Measurements from ENCODE around the gene HNRNPM.
A peak's percentile ranks its signal among the peaks of the same experiment; 100 is the strongest.

Gene HNRNPM

DNA sequence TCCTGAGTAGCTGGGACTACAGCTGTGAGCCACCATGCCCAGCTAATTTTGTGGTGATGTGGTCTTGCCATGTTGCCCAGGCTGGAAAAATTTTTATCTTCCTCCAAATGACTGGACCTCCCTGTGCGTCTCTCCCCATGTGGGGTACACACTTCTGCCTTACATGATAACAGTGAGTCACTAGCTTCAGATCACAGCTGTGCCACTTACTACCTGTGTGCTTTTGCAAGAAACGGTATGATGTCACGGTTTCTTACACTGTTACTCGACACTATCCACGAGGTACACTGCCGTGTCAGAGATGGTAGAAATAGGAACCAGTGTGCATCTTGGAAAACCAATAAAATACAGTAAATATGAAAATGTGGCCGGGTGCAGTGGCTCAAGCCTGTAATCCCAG lies 86.7 kb downstream of the HNRNPM start:
- TF ChIP-seq, protein P1, sequence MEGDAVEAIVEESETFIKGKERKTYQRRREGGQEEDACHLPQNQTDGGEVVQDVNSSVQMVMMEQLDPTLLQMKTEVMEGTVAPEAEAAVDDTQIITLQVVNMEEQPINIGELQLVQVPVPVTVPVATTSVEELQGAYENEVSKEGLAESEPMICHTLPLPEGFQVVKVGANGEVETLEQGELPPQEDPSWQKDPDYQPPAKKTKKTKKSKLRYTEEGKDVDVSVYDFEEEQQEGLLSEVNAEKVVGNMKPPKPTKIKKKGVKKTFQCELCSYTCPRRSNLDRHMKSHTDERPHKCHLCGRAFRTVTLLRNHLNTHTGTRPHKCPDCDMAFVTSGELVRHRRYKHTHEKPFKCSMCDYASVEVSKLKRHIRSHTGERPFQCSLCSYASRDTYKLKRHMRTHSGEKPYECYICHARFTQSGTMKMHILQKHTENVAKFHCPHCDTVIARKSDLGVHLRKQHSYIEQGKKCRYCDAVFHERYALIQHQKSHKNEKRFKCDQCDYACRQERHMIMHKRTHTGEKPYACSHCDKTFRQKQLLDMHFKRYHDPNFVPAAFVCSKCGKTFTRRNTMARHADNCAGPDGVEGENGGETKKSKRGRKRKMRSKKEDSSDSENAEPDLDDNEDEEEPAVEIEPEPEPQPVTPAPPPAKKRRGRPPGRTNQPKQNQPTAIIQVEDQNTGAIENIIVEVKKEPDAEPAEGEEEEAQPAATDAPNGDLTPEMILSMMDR (IDR thresholded peaks at IDR 0.05; ENCODE audit: unreplicated experiment in 3 of 3): no peak
- H3K27me3 Mint-ChIP-seq (ENCODE audit: low read depth): peaks cover 3% of the 10 kb centered on the region
- peaks cover 11% of the 10 kb centered on the region for H3K4me1 Mint-ChIP-seq
- no peak overlapping the region for H3K27ac Mint-ChIP-seq
- H3K9me3 Mint-ChIP-seq: no peaks in the 10 kb centered on the region
- peak overlapping the region in 2 of 3 experiments; percentile 45 to 61 for H3K4me3 Mint-ChIP-seq
- peaks cover 15% of the 10 kb centered on the region for H3K36me3 Mint-ChIP-seq (ENCODE audit: low read depth)

DNA sequence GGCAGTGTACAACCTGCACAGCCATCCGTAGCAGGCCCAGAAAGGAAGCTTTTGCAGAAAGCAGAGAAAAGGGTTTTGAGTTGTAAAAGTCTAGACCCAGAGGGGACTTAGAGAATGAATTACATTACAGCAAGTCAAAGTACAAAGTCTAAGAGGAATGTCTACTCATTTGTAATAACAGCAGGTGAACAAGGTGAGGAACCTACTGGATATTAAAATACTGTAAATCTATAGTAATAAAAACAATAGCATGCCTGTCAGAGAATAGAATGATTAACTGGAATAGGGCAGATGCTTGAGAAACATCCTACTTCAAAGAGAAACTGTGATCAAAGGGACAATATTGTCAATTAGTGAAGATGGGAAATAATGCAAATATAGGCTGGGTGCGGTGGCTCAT lies 87.5 kb downstream of the HNRNPM start:
- peak overlapping the region in 1 of 3 experiments; percentile 15 for H3K4me3 Mint-ChIP-seq
- TF ChIP-seq, protein P1 (IDR thresholded peaks at IDR 0.05; ENCODE audit: unreplicated experiment in 3 of 3): no peak
- peaks cover 15% of the 10 kb centered on the region for H3K36me3 Mint-ChIP-seq (ENCODE audit: low read depth)
- H3K27me3 Mint-ChIP-seq (ENCODE audit: low read depth): peaks cover 3% of the 10 kb centered on the region
- H3K27ac Mint-ChIP-seq: peak overlapping the region in 2 of 3 experiments; percentile 36 to 52
- no peaks in the 10 kb centered on the region for H3K9me3 Mint-ChIP-seq
- peaks cover 7% of the 10 kb centered on the region for H3K4me1 Mint-ChIP-seq

DNA sequence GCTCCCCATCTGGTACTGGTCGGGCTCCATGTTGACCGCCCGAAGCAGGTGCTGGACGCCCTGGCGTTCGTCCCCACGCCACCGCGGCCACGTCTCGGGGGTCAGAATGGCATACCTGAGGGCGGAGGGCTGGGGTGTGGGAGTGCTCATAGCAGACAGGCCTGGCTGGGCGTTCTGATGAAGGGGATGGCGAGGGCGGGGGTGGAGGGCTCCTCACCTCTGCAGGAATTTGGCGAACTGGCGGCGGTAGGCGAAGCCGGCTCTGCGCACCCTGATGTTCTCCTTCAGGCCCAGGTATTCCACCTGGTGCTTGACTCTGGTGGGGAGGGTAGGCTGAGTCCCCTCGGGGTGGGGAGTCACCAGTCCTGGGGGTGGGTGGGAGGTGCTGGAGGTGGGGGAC lies 91.5 kb downstream of the HNRNPM start:
- H3K9me3 Mint-ChIP-seq: no peaks in the 10 kb centered on the region

DNA sequence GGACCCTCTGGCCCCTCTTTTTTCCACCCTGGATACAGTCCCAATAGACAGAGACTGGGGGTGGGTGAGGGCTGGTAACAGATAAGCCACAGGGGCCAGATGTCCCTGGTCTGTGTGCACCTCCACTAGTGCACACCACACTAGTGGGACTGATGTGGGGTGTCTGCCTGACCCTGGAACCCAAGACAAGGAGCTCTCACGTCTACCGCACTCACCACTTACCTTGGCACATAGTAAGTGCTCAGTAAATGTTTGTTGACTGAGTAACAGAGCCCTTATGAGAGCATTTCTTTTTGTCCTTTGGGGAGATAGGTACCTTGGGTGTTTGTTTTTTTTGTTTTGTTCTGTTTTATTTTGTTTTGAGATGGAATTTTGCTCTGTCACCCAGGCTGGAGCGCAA lies 92.3 kb downstream of the HNRNPM start:
- Mint-ChIP-seq H3K4me1 (no peaks in the 10 kb centered on the region), H3K27ac (no peak overlapping the region), H3K27me3 (ENCODE audit: low read depth) (peaks cover 3% of the 10 kb centered on the region), H3K4me3 (no peak overlapping the region), H3K9me3 (no peaks in the 10 kb centered on the region), H3K36me3 (ENCODE audit: low read depth) (no peaks in the 10 kb centered on the region)
- TF ChIP-seq, protein P1 (IDR thresholded peaks at IDR 0.05; ENCODE audit: unreplicated experiment in 3 of 3): no peak

More for the DNA sequence above, 91.5 kb downstream of the HNRNPM start:
- H3K4me1 Mint-ChIP-seq: no peaks in the 10 kb centered on the region
- H3K27ac Mint-ChIP-seq: no peak overlapping the region
- no peaks in the 10 kb centered on the region for H3K36me3 Mint-ChIP-seq (ENCODE audit: low read depth)
- peaks cover 3% of the 10 kb centered on the region for H3K27me3 Mint-ChIP-seq (ENCODE audit: low read depth)
- no peak overlapping the region for H3K4me3 Mint-ChIP-seq
- TF ChIP-seq, protein P1 (IDR thresholded peaks at IDR 0.05; ENCODE audit: unreplicated experiment in 3 of 3): no peak

Data from nephron (organoid).